UCSD-AML1 (cell line): ENCODE data around the gene FAM25C.
"Not testable (repeated sequence)": the region's sequence is repeated elsewhere in the genome, so short reads cannot be mapped to it uniquely, and the experiment has no call there.

Experiments
- DNase-seq: peaks from one replicate; lab custom pipeline; 2025; ENCODE audit not compliant: unreplicated experiment; lab: John Stamatoyannopoulos, UW

FAM25C gene

GRCh38 chr10:47999691-48000090, at the start of gene FAM25C:
FAM25C (minus strand) TSS chr10:47999791; CDS start chr10:47999765, 26 bp downstream.
- not testable (repeated sequence) for DNase-seq

GRCh38 chr10:48044557-48044956, 45.0 kb upstream of the FAM25C start:
- not testable (repeated sequence) for DNase-seq

- DNase-seq = not testable (repeated sequence)
Measured at GRCh38 chr10:48031390-48031789, 31.8 kb upstream of the FAM25C start.

DNA sequence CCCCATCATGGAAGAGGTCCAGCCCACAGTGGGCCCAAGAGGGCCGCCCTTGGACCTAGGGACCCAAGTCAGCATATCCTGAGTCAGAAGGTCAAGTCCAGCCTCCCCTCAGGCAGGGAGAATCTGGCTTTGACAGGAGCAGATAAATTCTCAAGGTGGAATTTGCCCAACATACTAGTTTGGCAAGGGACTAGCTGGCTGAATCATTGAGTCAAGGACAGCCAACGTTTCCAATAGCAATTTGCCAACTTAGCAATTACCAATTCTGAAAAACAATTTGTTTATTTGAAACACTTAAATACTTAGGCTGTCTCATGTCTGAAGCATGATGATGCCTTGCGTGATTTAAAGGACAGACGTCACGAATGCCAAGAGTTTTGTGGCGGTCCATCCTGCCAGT, 2.7 kb upstream of the FAM25C start:
- not testable (repeated sequence) for DNase-seq

DNA sequence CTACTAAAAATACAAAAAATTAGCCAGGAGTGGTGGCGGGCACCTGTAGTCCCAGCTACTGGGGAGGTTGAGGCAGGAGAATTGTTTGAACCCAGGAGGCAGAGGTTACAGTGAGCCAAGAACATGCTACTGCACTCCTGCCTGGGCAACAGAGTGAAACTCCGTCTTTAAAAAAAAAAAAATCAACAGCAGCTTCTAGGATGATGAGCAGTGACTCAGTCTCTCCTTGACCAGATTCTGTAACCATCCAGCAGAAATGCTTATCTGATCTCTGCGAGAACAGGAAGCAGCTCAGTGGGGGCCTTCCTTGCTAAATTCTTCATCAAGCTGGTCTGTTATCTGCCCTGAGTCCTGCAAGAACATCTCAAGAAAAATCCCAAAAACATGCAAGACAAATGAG, 5.5 kb downstream of the FAM25C start:
- not testable (repeated sequence) for DNase-seq

GRCh38 chr10:47992560-47992959, 7.0 kb downstream of the FAM25C start:
- not testable (repeated sequence) for DNase-seq

DNA sequence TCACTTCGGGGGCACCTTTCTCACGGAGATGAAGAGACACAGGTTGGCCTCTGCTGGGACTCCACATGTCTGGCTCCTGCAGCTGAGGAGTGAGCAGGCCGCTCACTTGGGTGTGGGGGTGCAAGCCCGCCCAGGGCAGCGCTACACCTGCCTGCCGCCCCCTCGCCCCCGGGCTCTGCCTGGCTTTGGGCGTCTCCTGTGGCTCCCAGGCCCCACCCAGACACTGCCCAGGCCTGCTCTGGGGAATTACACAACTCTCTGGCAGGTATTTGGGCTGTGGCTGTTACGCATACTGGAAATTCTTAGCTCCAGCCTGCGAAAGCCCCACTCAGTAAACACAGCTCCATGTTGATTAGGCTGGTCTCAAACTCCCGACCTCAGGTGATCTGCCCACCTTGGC, 7.9 kb downstream of the FAM25C start:
- not testable (repeated sequence) for DNase-seq

GRCh38 chr10:47990097-47990496, 9.5 kb downstream of the FAM25C start:
- DNase-seq = not testable (repeated sequence)

DNA sequence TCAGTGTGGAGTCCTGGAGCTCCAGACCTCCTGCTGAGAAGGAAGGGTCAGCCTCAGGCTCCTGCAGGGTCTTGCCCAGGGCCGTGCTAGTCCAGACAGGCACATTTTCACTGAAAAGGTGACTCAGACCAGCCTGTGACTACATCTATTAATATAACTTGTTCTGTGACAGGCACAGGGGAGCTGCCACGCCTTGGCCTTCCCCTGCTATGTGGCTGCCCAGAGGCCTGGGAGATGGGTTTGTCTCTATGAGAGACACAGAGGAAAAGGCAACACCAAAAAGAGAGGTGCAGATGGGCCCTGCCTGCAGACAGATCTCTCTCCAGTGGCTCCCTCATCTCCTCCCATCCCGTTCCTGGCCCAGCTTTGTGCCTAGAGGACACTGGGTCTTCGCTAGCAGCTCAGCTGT, 10.0 kb downstream of the FAM25C start:
- DNase-seq = not testable (repeated sequence)

DNA sequence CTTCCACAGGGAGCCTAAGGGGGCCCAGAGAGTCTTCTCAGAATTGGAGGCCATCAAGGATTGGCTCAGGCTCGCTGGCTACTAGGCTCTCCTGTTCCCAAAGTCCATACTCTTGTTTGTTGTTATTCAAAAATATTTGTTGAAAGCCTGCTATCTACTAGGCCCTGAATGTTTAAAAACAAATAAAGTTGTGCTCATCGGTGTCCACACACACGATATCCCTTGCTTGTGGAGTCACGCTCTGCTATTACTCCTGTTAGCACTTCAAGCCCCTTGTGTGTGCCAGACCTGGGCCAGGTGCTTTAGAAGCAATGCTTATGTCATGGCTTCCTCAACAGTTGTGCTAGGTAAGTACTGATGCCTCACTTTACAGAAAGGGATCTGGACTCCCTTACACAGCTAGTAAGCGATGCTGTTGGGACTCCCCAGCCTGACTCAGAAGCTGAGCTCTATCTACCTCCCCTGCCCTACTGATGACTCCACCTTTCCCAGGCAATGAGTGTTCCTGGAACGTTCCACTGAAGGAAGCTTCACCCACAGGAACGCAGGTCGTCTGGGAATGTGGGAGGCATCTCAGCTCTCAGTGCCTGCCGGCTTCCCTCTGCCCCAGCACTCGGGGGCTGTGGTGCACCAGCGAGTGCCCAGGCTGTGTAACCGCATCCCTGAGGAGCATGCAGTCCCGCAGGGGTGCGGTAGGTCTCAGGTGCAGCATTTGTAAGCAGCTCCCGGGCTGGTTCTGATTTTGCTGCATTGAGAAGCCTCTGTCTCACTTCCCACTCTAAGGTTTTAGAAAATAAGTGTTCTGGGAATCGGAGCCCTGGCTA, 10.7 kb downstream of the FAM25C start:
- DNase-seq = not testable (repeated sequence)

DNA sequence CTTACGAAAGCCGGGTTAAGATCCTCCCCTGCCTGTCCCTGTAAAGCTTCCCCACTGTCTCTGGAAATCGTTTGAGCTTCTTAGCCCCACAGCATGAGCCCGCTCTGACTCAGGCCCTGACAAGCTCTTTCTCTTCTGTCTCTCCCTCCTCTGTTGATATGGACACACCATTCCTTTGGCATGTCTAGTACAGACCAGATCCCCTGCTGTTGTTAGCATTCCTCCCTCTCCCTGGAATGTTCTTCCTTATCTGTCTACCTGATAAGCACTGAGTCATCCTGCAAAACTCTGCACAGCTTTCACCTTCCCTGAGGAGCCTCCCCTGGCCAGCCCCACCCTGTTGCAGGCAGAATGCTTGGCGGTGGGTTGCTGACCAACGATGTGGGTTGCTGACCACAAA, 11.6 kb downstream of the FAM25C start:
- not testable (repeated sequence) for DNase-seq

GRCh38 chr10:47986413-47987230, 13.0 kb downstream of the FAM25C start:
- not testable (repeated sequence) for DNase-seq

GRCh38 chr10:47975409-47975808, 24.2 kb downstream of the FAM25C start:
- not testable (repeated sequence) for DNase-seq

GRCh38 chr10:47973131-47973530, 26.5 kb downstream of the FAM25C start:
- not testable (repeated sequence) for DNase-seq

DNA sequence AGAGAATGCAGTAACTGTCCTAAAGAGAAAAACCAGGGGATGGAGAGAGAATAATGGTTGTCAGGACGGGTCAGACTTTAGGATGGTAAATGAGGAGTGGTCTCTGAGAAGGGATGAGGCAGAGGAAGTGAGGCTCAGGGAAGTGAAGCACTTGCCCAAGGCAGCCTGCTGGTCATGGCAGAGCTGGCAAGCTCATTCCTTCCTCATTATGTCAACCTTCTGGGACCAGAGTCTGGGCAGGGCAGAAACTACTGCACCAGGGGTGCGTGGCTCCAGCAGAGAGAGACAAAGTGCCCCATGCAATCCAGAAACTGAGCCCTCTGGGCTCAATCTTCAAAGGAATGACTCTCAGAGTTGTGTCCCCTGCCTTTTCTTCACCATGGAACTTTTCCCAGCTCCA, 27.5 kb downstream of the FAM25C start:
- not testable (repeated sequence) for DNase-seq

- not testable (repeated sequence) for DNase-seq
Measured at GRCh38 chr10:47971598-47971997, 28.0 kb downstream of the FAM25C start.

- not testable (repeated sequence) for DNase-seq
Measured at GRCh38 chr10:47970047-47970446, 29.5 kb downstream of the FAM25C start.

- DNase-seq = not testable (repeated sequence)
Measured at GRCh38 chr10:47968988-47969387, 30.6 kb downstream of the FAM25C start.

DNA sequence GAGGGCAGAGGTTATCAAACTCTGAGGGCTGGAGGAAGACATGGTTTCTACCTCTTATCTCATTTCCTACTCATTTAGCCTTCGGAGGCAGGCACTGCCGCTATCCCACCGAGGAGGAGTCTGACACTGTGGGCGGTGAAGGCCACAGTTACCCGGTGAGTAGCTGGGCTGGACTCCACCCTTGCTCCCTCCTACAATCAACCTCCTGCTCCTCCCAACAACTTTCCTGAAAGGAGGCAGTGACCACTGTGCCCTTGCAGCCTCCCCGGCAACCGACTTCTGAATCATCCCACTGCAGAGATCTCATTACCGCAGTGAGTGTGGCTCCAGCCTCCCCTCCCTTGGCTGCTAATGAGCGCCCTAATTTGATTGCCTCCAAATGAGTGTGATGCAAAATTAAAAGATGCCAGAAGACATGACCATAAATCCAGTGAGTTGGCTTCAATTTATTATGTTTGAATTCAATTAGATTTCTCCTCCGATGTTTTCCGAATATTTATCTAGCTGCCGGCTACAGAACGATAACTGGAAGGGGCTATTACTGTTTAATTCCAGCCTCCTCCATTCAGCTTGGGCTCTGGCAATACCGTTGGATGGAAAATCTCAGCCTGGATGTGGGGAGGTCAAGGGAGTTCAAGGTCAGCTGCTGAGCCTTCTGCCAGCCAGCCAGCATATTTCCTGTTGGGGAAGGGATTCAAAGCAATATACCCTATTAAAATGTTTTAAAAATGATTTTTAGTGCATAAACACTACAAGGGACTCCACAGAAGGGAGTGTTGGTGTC, 35.1 kb downstream of the FAM25C start:
- DNase-seq = not testable (repeated sequence)

DNA sequence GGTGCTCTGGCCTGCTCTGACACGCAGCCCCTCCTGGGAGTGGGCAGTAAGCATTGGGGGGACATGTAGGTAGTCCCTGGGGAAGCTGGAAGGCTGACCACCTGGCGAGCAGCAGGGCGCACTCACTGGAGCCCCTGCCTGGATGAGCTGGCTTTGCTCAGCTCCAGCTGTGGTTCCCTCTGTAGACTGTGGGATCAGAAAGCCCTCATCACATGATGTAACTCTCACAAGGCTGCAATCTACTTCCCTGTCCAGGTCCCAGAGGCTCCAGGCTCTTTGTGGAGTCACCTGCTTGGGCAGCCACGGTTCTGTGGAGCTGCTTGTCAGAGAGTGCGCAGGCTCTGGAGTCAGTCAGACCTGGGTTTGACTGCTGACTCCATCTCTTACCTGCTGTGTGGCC, 36.8 kb downstream of the FAM25C start:
- DNase-seq = not testable (repeated sequence)

GRCh38 chr10:47960699-47961098, 38.9 kb downstream of the FAM25C start:
- DNase-seq = not testable (repeated sequence)
